ENCODE results near the gene NAP1L4.
"Not testable (repeated sequence)": the region's sequence is repeated elsewhere in the genome, so short reads cannot be mapped to it uniquely, and the experiment has no call there.

NAP1L4 gene

DNA sequence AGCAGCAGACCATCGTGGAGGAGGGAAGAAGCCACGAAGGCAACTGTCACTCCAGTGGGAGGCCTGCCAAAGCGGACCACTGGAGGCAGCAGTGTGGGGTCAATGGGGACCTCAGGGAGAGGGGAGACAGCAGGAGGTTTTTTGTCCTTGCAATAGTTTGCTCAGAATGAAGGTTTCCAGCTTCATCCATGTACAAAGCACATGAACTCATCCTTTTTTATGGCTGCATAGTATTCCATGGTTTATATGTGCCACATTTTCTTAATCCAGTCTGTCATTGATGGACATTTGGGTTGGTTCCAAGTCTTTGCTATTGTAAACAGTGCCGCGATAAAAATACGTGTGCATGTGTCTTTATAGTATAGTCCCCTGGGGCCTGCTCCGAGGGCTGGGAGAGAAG lies 86.8 kb downstream of the NAP1L4 start:
- not testable (repeated sequence) for DNase-seq (ENCODE audit: low read depth)

- DNase-seq (ENCODE audit: low read depth): no peak
These were observed 87.7 kb downstream of the NAP1L4 start for GRCh38 chr11:2904153-2905052.

DNA sequence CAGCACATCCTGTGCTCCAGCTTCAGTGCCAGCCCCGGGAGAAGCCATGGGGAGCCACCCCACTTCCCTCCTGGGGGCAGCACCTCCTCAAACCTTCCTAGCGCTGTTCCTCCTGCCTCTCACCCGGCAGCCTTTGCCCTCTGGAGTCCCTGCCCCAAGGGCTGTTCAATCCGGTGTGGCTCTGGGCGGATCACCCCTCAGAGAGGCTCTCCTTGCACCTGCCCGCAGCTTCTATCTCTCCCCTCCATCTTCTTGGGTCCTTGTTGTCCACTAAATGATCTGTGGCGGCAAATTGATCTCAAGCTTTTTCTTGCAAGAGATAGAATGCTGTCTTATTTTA lies 88.5 kb downstream of the NAP1L4 start:
- DNase-seq (ENCODE audit: low read depth): no peak

- DNase-seq (ENCODE audit: low read depth): no peak
These were observed 89.1 kb downstream of the NAP1L4 start for GRCh38 chr11:2902784-2903671.

- DNase-seq (ENCODE audit: low read depth): peak; percentile 81
These were observed 90.0 kb downstream of the NAP1L4 start for GRCh38 chr11:2901854-2902783.

DNA sequence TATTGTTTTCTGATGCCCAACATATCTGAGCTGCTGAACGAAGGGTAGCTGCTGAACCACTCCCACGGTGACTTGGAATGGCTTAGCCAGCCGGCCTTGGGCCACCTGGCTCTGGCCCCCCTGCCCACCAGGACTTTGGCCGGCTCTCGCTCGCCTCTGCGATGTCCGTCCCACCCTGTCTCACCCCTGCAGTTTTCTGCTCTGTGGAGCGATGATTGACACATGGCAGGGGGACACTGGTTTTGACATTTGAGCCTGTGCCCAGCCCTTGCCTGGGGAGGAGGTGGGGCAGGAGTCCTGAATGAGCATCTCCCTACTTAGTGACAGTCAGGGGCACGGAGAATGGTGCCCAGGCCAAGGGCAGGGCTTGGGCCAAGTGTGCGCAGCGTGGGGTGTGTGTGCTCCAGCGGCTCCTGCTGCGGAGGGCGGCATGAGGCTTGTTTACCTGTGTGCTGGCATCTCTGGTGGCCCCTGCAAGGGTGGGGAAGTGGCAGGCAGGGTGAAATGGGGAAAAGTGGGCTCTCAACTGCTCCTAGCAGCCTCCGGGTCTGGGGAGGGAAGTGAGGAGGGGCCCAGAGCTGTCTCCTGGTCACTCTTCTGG lies 90.8 kb downstream of the NAP1L4 start:
- DNase-seq (ENCODE audit: low read depth): no peak

DNA sequence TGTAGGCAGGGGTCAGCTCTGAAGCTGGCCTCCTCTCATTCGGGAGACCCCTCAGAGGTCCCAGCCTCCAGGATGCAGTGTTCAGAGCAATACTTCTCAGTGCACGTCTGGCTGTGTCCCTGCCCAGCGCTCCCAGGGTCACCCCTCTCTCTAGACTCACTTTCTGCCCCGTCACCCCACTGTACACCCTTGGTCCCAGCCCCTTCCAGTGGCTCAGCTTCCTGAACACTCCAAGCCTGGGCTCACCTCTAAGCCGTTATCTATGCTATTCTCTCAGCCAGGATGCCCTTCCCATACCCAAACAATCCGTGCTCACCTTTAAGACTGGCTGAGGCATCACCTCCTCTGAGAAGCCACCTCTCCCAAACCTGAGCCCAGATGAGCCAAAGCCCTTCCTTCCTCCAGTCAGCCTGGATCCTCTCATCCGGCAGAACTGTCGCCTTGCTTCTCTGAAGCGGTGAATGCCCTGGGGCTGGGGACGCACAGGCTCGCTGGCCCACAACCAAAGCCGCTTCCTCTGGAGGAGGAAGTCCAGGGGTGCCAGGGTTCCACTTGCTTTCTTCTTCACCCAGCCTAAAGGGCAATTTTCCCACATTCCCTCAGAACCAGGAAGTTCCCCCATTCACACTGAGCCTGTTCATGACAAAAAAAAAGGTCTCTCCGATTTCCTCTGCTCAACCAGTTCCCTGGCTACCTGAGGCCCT lies 92.9 kb downstream of the NAP1L4 start:
- no peak for DNase-seq (ENCODE audit: low read depth)

DNA sequence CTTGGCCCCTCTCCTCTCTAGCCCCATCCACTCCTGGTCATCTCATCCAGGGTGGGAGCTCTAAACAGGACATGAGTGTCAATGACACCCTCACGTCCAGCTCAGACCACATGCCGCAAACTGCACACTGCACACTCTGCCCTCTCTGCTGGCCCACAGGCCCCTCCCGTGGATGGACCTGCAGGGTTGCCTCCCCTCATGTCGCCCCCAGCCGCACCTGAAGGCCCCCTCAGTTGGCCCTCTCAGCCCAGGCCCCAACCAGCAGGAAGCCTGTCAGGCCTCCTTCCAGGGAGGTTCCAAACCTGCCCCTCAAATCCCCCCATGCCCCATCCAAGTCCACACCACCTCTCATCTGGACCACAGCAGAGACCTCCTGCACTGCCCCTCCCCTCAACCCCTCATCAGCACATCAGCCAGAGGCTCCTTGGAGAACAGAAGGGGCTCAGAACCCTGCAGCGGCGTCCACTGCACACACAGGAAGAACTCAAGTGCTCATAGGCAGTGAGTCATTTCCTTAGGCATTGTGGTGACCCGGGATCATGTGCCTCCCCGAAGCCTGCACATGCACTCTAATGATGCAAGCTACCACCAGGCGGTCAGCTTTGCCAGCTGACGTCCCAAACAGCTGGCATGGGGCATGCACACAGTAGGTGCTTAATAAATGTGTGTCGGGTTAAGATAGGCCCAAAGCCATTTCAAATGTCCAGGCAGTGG lies 93.6 kb downstream of the NAP1L4 start:
- peak; percentile 71 for DNase-seq (ENCODE audit: low read depth)

DNA sequence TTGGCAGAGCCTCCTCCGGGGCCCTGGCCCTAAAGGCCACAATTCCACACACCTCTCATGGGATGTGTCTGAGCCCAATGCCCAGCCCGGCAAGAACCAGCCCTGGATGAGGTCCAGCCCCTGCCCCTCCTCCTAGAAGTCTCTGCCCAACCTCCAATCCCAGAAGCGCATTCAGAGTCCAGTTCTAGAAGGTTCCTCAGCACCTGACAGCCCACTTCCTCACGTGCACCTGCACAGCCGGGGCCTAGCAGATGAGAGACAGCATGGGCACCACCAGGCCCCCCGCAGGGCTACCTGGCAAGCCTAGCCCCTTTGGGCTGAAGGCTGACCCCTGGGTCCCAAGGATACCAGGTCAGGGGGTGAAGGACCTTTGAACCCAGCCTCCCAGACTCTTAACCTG lies 95.1 kb downstream of the NAP1L4 start:
- DNase-seq (ENCODE audit: low read depth): no peak

DNA sequence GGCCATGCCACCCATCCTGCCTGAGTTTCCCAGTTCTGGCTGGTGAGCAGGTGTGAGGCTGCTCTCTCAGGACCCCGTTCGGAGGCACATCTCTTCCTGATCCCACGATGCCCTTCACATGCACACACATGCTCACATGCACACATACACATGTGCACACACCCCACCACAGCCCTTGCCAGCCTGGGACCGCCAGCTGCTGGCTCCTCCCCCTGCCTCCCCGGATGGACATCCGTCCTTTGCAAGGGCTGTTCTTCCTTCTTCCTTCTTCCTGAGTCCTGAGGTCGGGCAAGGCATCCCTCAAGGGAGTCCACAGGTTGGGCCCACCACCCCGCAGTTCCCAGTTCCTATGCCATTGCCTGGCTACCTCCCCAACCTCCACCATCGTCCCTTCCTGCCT lies 96.1 kb downstream of the NAP1L4 start:
- no peak for DNase-seq (ENCODE audit: low read depth)

Measured in GM04504 (cell line).